AML-193 (cell line): ENCODE measurements around the gene MAGI2.

Source experiments
- DNase-seq, 2 experiments: peaks; one replicate each; lab custom pipeline; 2025; lab: John Stamatoyannopoulos, UW

The MAGI2 gene

DNA sequence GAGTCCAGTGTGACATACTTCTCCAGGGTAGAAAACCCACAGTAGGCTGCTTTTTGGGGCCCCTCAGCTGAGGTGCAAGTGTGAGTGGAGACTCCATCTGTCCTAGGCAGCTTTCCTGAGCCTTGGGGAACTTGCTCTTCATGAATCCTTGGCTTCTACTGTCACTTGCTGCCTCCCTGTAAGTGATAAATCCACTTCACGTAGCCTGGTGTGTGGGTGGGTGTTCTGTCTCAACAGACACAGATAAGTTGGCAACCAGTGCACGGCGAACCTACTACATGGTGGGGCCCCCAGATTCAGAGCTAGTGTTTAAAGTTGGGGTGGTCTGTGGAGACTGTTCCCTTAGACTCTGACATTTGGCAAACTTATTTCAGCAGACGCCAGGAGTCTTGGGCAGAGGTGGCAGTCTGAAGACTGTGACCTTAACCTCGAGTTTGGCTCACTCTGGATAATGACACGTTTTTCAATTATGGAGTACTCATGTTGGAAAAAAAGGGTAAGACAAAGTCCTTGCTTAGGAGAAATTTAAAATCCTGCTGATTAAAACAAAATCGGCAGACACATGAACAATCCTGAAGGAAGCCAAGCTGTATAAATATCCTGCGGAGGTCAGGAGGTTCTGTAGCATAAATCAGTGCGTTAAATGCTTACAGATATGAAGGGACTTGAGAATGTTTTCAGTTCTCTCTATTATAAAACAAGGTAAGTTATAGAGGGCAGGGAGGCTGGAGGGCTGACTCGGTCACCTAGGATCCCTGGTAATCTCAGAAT is 1278.0 kb downstream of the MAGI2 start:
- DNase-seq = no peak

DNA sequence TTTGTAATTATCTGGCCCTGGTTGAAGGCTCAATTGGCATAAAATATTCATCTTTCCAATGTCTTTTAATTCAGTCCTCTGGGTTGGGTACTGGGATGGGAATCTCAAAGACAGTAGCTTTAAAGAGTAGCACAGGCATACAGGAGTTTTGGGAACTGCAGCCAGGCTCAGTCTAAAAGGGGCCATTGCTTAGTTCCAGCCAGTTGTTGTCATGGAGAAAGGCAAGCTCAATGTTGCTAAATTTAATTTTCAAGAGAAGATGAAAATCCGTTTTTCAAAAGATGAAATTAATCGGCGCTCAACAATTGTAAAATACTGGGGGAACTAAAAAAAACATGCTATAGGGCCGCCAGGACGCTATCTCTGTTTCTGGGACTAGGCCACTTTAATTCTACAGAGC is 1279.8 kb downstream of the MAGI2 start:
- no peak for DNase-seq

DNA sequence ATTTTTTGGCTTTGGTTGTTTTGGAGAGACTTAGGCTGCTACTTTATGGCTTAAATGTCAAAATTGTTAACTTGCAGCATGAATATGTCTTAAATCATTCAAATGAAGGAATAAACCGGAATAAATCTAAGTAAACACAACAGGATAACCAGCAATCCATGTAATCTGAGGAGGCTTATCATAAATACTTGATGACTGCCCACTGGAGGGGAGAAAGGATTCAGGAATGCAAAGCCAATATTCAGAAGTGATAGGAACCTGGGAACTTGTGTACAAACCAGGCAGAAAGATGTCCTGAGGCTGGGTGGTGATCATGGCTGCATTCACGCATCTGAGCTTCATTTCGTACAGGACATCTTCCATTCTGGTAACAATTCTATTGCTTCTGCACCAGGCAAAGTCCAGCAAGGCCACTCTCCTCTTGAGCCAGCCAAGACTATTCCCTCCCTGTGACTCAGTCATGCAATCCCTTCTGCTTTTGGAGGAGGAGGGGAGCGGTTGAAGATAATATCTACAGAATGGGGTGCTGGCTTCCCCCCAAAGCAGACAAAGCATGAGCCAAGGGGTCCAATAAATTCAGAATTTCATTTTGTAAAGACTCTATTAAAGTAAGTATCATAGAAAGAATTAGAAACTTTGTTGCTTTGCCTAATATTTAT is 1280.4 kb downstream of the MAGI2 start:
- no peak for DNase-seq

DNA sequence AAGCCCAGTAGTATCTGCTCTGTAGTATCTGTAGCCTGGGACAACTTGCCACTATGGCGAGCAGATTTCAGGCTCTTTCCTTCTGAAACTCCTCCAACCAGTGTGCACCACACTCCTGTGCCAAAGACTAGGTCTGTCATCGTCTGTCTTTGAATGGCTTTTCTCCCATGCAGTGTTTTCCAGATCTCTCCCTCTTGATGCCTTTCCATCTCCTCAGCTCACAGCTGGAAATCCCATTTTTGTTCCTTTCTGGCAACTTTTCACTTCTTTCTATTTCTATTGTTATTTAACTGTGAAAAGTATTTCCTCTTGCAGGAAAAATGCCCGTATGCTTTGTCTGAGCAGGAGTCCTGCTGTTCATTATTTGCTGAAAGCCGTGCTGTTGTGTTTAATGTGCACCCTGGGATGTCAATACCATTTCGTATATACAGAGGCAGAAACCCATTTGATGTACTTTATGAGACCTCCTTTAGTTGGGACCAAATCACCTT is 1281.2 kb downstream of the MAGI2 start:
- DNase-seq = no peak

DNA sequence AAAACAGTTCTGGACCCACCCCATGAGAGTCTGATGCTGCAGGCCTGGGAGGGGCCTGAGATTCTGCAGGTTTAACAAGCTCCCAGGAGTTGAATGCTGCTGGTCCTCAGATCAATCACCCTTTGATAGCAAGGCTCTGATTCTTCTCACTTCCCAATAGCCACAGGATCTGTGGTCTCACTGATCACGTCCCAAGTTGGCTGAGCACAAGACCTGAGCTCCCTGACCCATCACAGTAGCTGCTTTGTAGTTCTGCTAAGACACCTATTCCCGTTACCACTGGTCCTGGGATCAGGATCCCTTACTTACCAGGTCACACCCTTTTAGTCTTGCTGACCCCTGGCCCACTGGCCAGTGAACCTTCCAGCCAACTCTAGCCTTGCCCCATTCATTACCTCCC is 1282.1 kb downstream of the MAGI2 start:
- no peak for DNase-seq

DNA sequence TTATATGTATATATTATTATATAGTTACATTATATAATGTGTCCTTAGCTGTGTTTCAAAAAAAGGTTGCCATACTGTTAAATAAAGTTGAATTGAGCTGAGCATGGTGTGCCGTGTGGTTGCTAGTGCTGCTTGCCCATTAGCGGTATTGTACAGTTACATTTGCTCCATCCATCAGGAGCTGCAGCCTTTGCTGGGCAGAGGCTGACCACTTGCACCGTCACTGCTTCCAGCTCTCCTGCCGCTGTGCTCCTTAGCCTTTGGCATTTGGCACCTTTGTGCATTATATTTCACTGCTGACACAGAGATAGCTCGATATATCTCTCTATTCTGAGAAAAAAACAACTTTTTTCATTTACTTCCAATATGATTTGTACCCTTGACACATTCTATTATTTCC is 1282.7 kb downstream of the MAGI2 start:
- no peak for DNase-seq

DNA sequence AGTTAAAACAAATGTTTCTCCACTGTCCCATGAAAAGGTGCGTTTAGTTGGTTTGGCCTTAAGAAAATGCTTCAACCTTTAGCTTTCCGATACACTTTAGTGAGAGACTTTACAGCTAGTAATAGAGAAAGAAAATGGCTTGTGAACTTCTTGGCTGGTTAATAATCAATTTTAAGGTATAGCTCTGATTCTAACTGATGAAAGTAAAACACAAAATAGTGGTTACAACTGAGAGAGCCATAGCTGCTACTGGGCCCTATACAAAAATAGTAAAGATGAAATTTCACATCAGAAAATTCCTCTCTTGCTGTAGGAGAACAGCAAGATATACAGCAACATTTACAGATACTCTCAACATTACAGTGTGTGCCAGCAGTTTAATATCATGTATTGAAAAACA is 1283.5 kb downstream of the MAGI2 start:
- no peak for DNase-seq

DNA sequence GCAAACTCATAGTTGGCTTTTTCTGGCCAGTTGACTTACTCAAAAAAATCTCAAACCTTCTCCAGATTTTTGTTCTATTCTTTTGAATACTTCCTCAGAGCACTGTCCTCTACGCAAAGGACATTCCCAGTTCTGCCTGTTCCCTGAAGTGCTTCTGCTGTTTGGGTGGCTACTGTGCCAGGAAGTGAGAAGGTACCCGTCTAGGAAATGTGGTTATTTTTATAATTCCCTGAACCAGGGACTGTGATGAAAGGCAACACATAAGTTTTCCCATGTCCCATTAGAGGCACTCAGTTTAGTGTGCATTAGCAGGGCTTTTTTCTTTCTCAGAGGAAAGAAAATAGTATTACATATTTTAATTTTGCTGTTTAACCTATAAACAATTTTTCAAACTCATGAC is 1284.6 kb downstream of the MAGI2 start:
- no peak for DNase-seq

DNA sequence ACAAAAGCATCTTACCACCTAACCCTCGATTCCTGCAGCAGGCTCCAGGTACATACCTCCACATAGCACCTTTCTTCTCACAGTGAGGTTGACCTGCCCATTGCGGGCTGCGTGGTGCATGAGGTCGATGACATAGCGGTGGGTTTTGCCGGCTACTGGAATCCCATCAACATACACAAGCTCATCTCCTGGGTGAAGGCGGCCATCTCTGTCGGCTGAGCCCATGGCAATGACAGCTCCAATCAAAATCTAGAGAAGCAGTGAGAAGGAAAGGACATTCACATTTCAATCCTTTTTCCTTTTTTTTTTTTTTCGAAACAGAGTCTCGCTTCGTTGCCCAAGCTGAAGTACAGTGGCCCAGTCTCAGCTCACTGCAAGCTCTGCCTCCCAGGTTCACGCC is 1285.6 kb downstream of the MAGI2 start:
- DNase-seq = no peak

DNA sequence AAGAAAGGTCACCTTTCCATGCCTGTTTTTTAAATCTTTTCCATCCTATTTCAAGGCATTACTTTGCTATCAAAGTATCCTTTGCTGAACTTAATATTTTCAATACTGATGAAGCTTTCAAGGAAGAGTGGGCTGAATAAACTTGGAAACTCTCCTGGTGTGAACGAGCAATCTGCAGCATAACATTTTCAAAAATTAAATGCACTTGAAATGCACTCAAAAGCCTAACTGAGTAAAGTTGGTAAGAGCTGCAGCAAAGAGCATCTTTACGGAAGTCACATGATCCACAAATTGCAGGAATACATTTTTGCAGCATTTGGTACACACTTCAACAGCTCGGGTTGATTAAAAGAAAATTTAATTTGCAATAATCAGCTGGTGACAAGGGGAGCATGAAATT is 1287.6 kb downstream of the MAGI2 start:
- no peak for DNase-seq

DNA sequence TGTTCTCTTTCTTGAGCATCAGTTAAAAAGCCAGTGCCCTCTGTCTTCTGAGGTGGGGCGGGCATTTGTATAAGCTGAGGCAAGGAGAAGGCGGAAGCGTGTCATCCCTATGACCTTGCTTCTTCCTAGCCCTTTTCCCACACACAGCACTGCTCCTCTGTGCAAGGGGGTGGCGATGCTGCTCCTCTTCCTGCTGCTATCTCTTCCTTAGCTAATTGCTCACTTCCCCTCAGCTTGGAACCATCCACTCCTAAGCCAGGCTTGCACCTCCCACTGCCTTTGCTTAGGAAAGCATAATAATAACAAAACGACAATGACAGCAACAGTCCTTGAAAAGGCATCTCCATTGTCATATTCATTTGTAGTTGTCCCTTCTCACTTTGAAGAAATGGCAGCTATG is 1288.0 kb downstream of the MAGI2 start:
- no peak for DNase-seq

DNA sequence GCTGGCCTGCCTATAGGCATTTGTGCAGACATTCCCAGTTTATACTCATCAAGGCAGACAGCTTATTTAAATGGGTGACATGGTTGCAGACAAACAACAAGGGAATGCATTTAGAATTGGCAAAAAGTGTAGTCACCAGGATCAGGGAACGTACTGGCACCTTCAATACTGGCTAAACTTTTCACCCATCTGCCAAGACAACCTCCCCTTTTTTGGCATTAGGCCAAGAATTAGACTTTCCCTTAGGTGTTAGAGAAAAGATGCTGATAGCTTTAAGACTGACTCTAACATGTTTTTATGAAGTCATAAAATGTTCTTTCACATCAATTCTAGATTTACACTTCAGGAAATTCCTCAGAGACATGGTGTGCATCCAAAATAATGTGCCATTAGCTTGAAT is 1289.0 kb downstream of the MAGI2 start:
- no peak for DNase-seq

DNA sequence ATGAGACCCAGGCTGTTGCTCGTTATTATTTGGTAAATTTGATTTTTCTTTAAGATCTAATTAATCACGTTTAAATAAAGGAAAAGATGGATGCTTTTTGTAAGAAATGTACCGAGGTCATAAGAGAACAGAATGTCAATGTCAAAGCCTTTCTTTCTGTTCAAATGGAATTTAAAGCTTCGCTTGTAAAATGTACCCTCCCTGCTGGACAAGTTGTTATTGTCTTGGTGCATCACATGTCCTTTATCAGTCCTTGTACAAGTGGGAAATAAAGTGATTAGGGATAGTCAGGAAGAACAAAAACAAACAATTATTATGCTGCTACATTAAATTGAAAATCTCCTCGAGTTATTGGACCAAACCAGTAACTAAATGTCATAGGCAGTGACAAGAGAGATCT is 1291.7 kb downstream of the MAGI2 start:
- DNase-seq = no peak

DNA sequence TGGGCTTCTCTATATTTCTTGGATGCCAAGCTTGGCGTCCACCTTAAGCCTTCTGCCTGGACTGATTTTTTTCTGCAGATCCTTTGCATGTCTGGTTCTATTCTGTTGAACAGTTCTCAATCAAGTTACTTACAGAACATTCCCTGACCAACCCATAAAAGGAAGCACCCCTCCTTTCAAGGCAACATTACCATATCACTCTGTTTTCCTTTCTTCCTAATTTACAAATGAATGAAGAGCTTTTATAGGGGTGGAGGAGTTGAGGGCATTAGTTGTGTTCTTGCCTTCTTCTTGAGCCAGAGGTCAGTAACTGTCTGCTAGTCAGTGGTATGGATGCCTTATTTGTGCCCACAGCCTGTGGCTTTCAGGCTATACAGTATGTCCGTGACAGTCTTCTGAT is 1293.9 kb downstream of the MAGI2 start:
- no peak for DNase-seq

DNA sequence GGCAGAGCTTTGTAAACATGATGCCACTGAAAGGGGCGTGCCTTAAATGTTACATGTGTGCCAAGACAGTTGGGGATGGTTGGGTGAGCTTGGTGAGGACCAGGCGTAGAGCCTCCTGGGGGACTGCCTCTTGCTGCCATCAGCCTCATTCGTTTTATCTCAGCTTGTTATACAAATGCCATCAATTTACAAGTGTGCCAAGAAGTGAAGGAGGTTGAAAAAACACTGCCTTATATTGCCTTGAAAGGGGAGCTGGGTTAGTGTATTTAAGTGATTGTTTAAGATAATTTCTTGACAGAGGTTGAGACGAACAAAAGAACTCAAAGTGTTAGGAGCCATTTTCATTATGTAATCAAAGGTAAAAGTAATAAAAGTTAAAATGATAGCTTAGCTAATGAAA is 1300.2 kb downstream of the MAGI2 start:
- no peak for DNase-seq

DNA sequence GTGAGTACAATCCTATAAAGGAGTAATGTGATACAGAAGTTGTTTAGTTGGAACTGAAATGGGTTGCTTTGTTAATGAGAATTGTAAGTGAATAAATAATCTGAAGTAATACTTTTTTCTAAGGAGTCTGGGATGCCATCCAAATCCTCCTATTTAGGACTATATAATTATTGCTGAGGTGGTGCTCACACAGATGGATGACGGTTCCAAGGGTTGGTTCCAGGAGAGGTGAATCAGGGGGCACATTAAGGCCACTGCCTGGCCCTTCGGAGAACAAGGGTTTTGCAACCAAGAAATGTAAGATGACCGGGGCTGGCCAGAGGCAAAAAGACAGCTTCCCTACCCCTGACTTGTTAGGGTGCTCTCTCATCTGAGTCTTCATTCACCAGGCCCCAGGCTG is 1302.2 kb downstream of the MAGI2 start:
- no peak for DNase-seq

DNA sequence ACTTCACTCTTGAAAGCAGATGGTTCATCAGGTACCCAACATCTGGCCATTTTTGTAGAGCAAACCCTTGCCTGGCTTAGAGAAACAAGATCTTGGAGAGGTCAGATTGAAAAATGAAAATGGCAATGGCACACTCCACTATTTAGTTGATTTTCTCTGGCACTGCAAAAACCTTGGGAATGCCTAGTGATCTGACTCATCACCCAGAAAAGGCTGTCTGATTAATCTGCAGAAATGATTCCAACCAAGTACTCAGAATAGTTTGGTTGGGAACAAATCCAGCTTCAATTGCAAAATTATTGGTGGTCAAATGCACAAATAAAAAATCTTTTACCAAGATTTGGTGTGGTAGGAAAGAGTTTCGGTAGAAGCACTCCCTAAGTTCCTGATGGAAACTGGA is 1303.7 kb downstream of the MAGI2 start:
- no peak for DNase-seq

DNA sequence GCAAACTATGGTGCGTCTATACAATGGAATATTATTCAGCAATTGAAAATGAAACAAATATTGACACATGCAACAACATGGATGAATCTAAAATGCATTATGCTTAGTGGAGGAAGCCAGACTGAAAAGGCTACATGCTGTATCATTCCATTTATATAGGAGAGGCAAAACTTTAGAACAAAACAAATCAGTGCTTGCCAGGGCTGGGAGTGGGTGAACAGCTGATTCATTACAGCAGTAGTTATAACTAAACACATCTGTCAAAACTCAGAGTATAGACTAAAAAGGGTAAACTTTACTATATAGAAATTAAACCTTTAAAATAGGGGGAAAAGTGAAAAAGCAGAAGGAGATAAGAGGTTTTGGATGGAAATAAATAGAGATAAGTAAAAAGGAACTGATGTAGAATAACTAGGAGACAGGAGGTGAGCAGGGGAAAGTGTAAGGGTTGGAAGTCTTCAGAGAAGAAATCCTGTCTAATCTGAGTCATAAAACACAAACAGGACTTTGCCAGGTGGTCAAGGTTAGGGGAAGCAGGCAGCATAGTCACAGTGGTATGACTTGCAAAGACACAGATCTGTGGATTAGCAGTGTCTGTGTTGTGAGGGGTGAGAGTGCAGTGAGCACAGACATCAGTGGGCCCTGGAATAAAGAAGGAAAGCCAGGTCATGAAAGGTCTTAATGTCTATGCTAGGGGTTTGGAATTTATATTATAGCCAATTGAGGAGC is 1305.1 kb downstream of the MAGI2 start:
- no peak for DNase-seq

DNA sequence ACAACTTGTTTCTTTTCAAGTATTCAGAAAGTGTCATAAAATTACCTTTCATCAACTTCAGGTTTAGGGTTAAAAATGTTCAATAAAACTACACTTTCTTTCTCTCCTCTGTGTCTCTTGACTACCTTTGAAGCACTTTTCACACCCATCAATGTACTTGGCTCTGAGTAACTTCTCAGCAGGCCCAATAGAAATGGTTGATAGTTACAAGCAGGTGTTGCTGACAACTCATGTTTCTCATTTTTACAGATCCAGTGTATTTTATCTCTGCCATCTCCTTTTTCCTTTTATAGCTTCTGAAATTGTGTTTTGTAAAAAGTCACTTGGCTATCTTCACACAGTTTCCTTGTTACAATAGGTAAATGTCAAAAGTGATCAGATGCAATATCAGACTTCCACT is 1306.9 kb downstream of the MAGI2 start:
- DNase-seq = no peak

DNA sequence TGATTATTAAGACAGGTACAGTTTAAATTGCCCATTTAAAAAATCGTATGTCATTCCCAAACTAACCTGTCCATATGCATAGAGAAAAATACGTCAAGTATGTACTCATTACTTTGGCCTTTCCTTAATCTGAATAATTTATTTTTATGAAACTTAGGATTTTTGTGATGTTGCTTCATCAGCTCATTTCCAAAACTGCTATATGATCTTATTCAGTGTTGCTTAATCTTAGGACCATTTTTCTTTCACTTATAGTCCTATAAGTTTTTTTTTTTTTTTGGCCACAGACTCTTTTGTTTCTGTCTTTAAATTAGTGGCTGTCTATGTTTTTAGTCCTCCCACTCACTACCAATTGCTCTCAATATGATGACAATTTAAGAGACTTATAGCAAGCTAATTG is 1309.8 kb downstream of the MAGI2 start:
- no peak for DNase-seq

DNA sequence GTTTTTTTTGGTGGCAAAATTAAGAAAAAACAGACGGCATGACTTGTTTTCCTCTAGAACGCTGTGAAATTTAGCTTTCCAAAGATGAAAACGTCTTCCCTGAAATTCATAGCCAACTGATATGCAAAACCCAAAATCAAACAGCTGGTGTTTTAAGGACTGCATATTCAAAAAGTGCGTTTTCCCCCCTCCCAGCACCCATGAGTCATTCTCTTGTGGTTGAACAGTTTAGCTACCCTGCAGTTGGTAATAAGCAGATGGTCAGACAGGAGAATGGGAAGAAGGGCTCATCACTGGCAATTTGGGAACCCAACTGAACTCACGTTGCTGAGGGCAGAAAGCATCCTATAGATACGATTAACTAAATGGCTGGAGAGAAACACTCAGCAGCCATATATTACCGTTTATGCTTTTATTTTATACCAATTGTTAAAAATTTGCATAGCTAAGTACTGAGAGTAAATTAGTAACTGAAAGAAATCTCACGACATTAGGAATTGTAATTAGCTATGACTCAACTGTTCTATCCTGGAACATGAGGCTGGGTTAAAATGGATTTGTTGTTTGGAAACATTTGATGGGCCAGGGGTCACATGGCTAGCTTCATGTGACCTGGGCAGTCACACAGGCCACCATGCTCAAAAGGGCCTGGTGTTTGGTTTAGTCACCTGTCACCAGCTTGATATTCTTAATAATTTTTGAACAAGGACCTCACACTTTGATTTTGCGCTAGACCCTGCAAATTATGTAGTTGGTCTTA is 1311.8 kb downstream of the MAGI2 start:
- no peak for DNase-seq

DNA sequence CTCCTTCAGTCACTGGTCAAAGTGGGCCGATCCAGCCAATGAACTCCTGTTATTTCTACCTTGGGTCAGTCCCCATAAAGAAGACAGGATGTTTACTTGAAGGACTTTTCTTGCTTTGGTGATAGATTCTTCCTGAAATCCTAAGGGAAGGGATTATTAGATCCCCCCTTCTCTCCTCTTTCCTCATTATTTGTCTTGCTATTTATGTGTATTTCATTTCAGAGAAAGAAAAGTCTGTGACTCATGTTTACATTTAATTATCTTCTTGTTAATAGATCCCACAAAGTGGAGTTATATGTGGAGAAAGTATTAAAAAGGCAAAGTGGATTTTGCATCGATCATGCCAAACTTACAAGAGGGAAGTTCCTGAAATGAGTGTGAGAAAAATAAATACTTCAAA is 1313.4 kb downstream of the MAGI2 start:
- no peak for DNase-seq
